ENCODE data around the gene SGO1. TPM values are rescaled to one million over a fixed set of nuclear protein-coding genes. Genes with fewer than 3 reads are reported as not detected.

Gene SGO1
- total RNA-seq, 4 donors from 2014 or later = 1.2 to 1.3 TPM; not detected in 2

DNA sequence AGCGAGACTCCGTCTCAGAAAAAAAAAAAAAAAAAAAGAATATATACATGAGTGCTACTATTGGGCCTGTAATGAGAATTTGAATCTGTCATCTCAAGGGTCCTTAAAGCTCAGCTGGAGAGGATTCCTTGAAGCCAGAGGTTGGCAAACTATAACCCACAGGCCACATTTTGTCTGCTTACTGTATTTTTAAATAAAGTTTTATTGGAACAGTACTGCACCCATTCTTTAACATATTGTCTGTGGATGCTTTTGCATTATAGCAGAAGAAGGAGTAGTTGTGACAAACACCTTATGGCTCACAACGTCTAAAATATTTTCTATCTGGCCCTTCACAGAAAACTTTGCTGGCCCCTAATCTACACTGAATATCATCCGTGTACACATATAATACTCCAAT lies 60.7 kb downstream of the SGO1 start:
- TF ChIP-seq, protein P1, sequence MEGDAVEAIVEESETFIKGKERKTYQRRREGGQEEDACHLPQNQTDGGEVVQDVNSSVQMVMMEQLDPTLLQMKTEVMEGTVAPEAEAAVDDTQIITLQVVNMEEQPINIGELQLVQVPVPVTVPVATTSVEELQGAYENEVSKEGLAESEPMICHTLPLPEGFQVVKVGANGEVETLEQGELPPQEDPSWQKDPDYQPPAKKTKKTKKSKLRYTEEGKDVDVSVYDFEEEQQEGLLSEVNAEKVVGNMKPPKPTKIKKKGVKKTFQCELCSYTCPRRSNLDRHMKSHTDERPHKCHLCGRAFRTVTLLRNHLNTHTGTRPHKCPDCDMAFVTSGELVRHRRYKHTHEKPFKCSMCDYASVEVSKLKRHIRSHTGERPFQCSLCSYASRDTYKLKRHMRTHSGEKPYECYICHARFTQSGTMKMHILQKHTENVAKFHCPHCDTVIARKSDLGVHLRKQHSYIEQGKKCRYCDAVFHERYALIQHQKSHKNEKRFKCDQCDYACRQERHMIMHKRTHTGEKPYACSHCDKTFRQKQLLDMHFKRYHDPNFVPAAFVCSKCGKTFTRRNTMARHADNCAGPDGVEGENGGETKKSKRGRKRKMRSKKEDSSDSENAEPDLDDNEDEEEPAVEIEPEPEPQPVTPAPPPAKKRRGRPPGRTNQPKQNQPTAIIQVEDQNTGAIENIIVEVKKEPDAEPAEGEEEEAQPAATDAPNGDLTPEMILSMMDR (IDR thresholded peaks at IDR 0.05; ENCODE audit: low read depth) = no peak

DNA sequence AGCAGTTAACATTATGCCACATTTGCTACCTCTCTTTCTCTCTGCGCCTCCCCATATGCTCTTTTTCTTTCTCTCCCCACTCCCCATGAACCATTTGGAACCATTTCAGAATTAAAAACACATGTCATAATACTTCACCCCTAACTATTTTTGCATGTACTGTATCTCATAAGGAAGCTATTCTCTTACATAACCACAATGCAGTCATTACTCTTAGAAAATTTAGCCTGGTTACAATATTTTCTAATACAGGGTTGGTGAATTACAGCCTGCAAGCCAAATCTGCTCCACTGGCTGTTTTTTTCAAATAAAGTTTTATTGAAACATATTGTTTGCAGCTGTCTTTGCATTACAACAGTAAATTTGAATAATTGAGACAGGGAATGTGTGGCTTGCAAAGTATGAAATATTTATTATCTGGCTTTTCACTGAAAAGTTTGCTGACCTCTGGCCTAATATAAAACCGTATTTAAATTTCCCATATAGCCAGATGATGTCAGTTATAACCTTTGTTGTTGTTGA lies 62.8 kb downstream of the SGO1 start:
- TF ChIP-seq, protein P1 (IDR thresholded peaks at IDR 0.05; ENCODE audit: low read depth) = no peak

DNA sequence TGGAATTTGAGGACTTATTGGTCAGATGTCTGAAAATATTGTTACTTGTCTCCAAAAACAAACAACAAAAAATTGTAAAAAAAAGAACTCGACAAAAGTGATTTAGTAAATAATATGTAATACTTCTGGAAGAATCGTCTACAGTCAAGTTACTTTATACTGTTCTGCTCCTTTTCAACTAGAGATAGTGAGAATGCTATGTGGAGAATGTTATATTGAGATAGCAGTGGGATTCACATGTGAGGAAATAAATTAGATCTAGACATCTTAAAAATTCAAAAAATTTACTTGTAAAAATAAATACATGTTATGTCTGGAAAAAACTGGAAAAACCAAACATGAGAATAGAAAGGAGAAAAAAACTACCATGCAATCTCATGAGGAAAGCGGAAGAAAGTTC lies 64.9 kb downstream of the SGO1 start:
- TF ChIP-seq, protein P1 (IDR thresholded peaks at IDR 0.05; ENCODE audit: low read depth) = no peak

Small RNA genes lying within 50 kb of the gene (small RNA-seq; reads per million reads assigned to genes)
- gene MIR3135A = not detected

Other genes starting within 250 kb of the SGO1 start
- gene RAB5A, start 239.1 kb downstream of the SGO1 start, total RNA-seq = 10 to 100 TPM; 70.5 to 93.2 (median 85.3) TPM
- gene PP2D1, start 173.9 kb downstream of the SGO1 start, total RNA-seq = not detected
- gene KAT2B, start 145.8 kb downstream of the SGO1 start, total RNA-seq = 10 to 100 TPM; 37.6 to 44.0 (median 42.6) TPM

All from subcutaneous adipose tissue (tissue), 4 donors.